ENCODE measurements around the gene FRK.
"Not testable (repeated sequence)": the region's sequence is repeated elsewhere in the genome, so short reads cannot be mapped to it uniquely, and the experiment has no call there.

The FRK gene

GRCh38 chr6:115932481-115932880 lies 128.2 kb downstream of the FRK start (continued):
- TF ChIP-seq ZNF518A (tag by site-specific recombination; conservative IDR thresholded peaks at IDR 0.05; ENCODE audit: low read depth): 0 out of 2 replicates have a peak, but pooled peaks have one; percentile 29

GRCh38 chr6:115928000-115928399 lies 132.7 kb downstream of the FRK start:
- H3K4me3 ChIP-seq (ENCODE audit: low read depth, low read length); H3K36me3 ChIP-seq (ENCODE audit: control insufficient read depth in 2 of 2, insufficient read depth in 1 of 2, low read length in 2 of 2); POLR2A ChIA-PET; H3K27ac ChIP-seq (ENCODE audit: extremely low read depth, low read depth, low read length); H3K4me1 ChIP-seq (ENCODE audit: control insufficient read depth, insufficient read depth, low read length); H3K9me3 ChIP-seq (ENCODE audit: control insufficient read depth, insufficient read depth, low read depth, low read length): not testable (repeated sequence)
- CTCF ChIA-PET: interaction anchor here (0.6 kb wide), 1 partner anchor 31 kb away, joined by 3 read pairs; no protein-coding TSS in a partner anchor

- ChIA-PET CTCF (no interaction called here), POLR2A (no interaction called here)
- Histone ChIP-seq H3K36me3 (ENCODE audit: control insufficient read depth in 2 of 2, insufficient read depth in 1 of 2, low read length in 2 of 2) (no peaks in the 10 kb centered on the region), H3K4me3 (ENCODE audit: low read depth, low read length) (no peak overlapping the region), H3K9me3 (ENCODE audit: control insufficient read depth, insufficient read depth, low read depth, low read length) (no peaks in the 10 kb centered on the region), H3K4me1 (ENCODE audit: control insufficient read depth, insufficient read depth, low read length) (no peaks in the 10 kb centered on the region), H3K27ac (ENCODE audit: extremely low read depth, low read depth, low read length) (no peak overlapping the region)
- TF ChIP-seq ZNF174 (tag by site-specific recombination; IDR thresholded peaks at IDR 0.05) (no peak), ZNF121 (tag by site-specific recombination; IDR thresholded peaks at IDR 0.05) (no peak), KLF17 (tag by site-specific recombination; IDR thresholded peaks at IDR 0.05) (no peak), BCL6B (tag by site-specific recombination; IDR thresholded peaks at IDR 0.05) (no peak), ZBTB21 (tag by site-specific recombination; IDR thresholded peaks at IDR 0.05) (no peak), ZNF76 (tag by site-specific recombination; IDR thresholded peaks at IDR 0.05; ENCODE audit: borderline replicate concordance, low read depth) (no peak), ELK4 (IDR thresholded peaks at IDR 0.05; ENCODE audit: borderline replicate concordance, low read depth, low read length) (no peak), ZNF560 (tag by site-specific recombination; IDR thresholded peaks at IDR 0.05; ENCODE audit: borderline replicate concordance) (no peak), SALL2 (tag by site-specific recombination; IDR thresholded peaks at IDR 0.05; ENCODE audit: borderline replicate concordance) (no peak), ZFP3 (tag by site-specific recombination; IDR thresholded peaks at IDR 0.05; ENCODE audit: low read depth) (no peak), TRIM28 (IDR thresholded peaks at IDR 0.05; ENCODE audit: borderline replicate concordance, low read length) (no peak), ZNF19 (tag by site-specific recombination; IDR thresholded peaks at IDR 0.05; ENCODE audit: low read depth) (no peak), ZNF132 (tag by site-specific recombination; IDR thresholded peaks at IDR 0.05; ENCODE audit: borderline replicate concordance) (no peak), OVOL3 (tag by site-specific recombination; IDR thresholded peaks at IDR 0.05) (no peak), ZNF513 (tag by site-specific recombination; IDR thresholded peaks at IDR 0.05) (no peak), KLF9 (tag by site-specific recombination; IDR thresholded peaks at IDR 0.05; ENCODE audit: low read depth) (no peak), ZNF302 (tag by site-specific recombination; IDR thresholded peaks at IDR 0.05; ENCODE audit: low read depth) (no peak), GLI2 (tag by site-specific recombination; IDR thresholded peaks at IDR 0.05; ENCODE audit: borderline replicate concordance, low read depth) (no peak), PRDM1 (tag by site-specific recombination; IDR thresholded peaks at IDR 0.05) (no peak)
These were observed 137.7 kb downstream of the FRK start for GRCh38 chr6:115922971-115923370.

Data from HEK293 (cell line).